NT2/D1 (cell line): ENCODE results near the gene SPIRE1.
"Not testable (repeated sequence)": the region's sequence is repeated elsewhere in the genome, so short reads cannot be mapped to it uniquely, and the experiment has no call there.

ENCODE experiments used
- DNase-seq: peaks from one replicate; pipeline ENCODE4 v3.0.0-alpha.2; 2011; ENCODE audit warnings: low read depth, low spot score
- H3K27me3 ChIP-seq: 2 replicates; pipeline ENCODE4 v1.6.0; 2011; ENCODE audit warnings: mild to moderate bottlenecking; ENCODE audit not compliant: insufficient read length, insufficient read depth
- H3K36me3 ChIP-seq: 2 replicates; pipeline ENCODE4 v1.6.1; 2011; ENCODE audit warnings: mild to moderate bottlenecking, low read length, mixed read lengths; ENCODE audit not compliant: insufficient read depth, insufficient read length
- H3K4me1 ChIP-seq: 2 replicates; pipeline ENCODE4 v1.5.1; 2011; ENCODE audit not compliant: insufficient read depth, insufficient read length
- H3K4me3 ChIP-seq: 2 replicates; pipeline ENCODE4 v1.5.1; 2011; ENCODE audit warnings: low read depth; ENCODE audit not compliant: insufficient read length
- H3K9ac ChIP-seq: 2 replicates; pipeline ENCODE4 v1.6.0; 2011; ENCODE audit warnings: low read depth; ENCODE audit not compliant: insufficient read length
- H3K9me3 ChIP-seq: 2 replicates; pipeline ENCODE4 v1.5.1; 2011; ENCODE audit warnings: mild to moderate bottlenecking, low read length; ENCODE audit not compliant: insufficient read depth
- SUZ12 ChIP-seq: IDR thresholded peaks from 2 replicates; pipeline ENCODE4 v1.6.1; 2011; ENCODE audit not compliant: insufficient read length, insufficient read depth; ENCODE audit errors: extremely low read depth
- YY1 ChIP-seq: IDR thresholded peaks from 2 replicates; pipeline ENCODE4 v1.6.1; 2011; ENCODE audit not compliant: insufficient read length, insufficient read depth
- ZNF274 ChIP-seq: IDR thresholded peaks from 2 replicates; pipeline ENCODE4 v1.6.1; 2011; ENCODE audit warnings: mild to moderate bottlenecking, low read depth, low read length

Gene SPIRE1

GRCh38 chr18:12543697-12544096 is 114.2 kb downstream of the SPIRE1 start:
- Histone ChIP-seq H3K4me3 (no peak overlapping the region), H3K27me3 (no peaks in the 10 kb centered on the region), H3K4me1 (no peaks in the 10 kb centered on the region), H3K9me3 (peaks cover 18% of the 10 kb centered on the region), H3K9ac (no peak overlapping the region), H3K36me3 (no peaks in the 10 kb centered on the region)
- DNase-seq = no peak
- TF ChIP-seq ZNF274 (no peak), SUZ12 (no peak), YY1 (no peak)

GRCh38 chr18:12540751-12541150 is 117.2 kb downstream of the SPIRE1 start:
- peaks cover 18% of the 10 kb centered on the region for H3K9me3 ChIP-seq
- no peak overlapping the region for H3K9ac ChIP-seq
- H3K36me3 ChIP-seq = no peaks in the 10 kb centered on the region
- no peak for DNase-seq
- no peak for TF ChIP-seq ZNF274
- no peak for TF ChIP-seq YY1
- no peak for TF ChIP-seq SUZ12
- H3K27me3 ChIP-seq = no peaks in the 10 kb centered on the region
- no peak overlapping the region for H3K4me3 ChIP-seq
- no peaks in the 10 kb centered on the region for H3K4me1 ChIP-seq

- H3K9ac ChIP-seq, DNase-seq: not testable (repeated sequence)
Measured at GRCh38 chr18:12539158-12539557, 118.7 kb downstream of the SPIRE1 start.

GRCh38 chr18:12534820-12535219 is 123.1 kb downstream of the SPIRE1 start:
- H3K9me3 ChIP-seq = no peaks in the 10 kb centered on the region
- no peak overlapping the region for H3K4me3 ChIP-seq
- DNase-seq = no peak
- H3K36me3 ChIP-seq = no peaks in the 10 kb centered on the region
- no peak overlapping the region for H3K9ac ChIP-seq
- TF ChIP-seq ZNF274 (no peak), YY1 (no peak)
- no peaks in the 10 kb centered on the region for H3K4me1 ChIP-seq
- no peaks in the 10 kb centered on the region for H3K27me3 ChIP-seq

More at GRCh38 chr18:12539158-12539557, 118.7 kb downstream of the SPIRE1 start:
- not testable (repeated sequence) for H3K27me3 ChIP-seq, H3K36me3 ChIP-seq, H3K4me1 ChIP-seq, H3K4me3 ChIP-seq
- peaks cover 18% of the 10 kb centered on the region for H3K9me3 ChIP-seq

- Histone ChIP-seq H3K9me3 (no peaks in the 10 kb centered on the region), H3K4me1 (no peaks in the 10 kb centered on the region), H3K27me3 (no peaks in the 10 kb centered on the region), H3K4me3 (no peak overlapping the region), H3K9ac (no peak overlapping the region), H3K36me3 (no peaks in the 10 kb centered on the region)
- DNase-seq = no peak
- TF ChIP-seq YY1 = no peak
- no peak for TF ChIP-seq ZNF274
- no peak for TF ChIP-seq SUZ12
Measured at GRCh38 chr18:12532661-12533060, 125.2 kb downstream of the SPIRE1 start.

- Histone ChIP-seq H3K9ac (no peak overlapping the region), H3K36me3 (no peaks in the 10 kb centered on the region), H3K27me3 (no peaks in the 10 kb centered on the region), H3K4me3 (no peak overlapping the region), H3K4me1 (no peaks in the 10 kb centered on the region), H3K9me3 (no peaks in the 10 kb centered on the region)
- TF ChIP-seq SUZ12 (no peak), YY1 (no peak), ZNF274 (no peak)
- no peak for DNase-seq
Measured at GRCh38 chr18:12531749-12532148, 126.2 kb downstream of the SPIRE1 start.

GRCh38 chr18:12520442-12520992 is 137.4 kb downstream of the SPIRE1 start:
- TF ChIP-seq SUZ12 (no peak), ZNF274 (no peak), YY1 (no peak)
- Histone ChIP-seq H3K36me3 (no peaks in the 10 kb centered on the region), H3K27me3 (no peaks in the 10 kb centered on the region), H3K4me1 (no peaks in the 10 kb centered on the region), H3K4me3 (no peak overlapping the region), H3K9ac (no peak overlapping the region), H3K9me3 (no peaks in the 10 kb centered on the region)
- no peak for DNase-seq
